GM12891 (cell line): ENCODE results near the gene HOXC9.

Experiments
- PAX5 ChIP-seq: IDR thresholded peaks from 2 replicates; pipeline ENCODE4 v1.6.1; 2011; ENCODE audit warnings: low read length, moderate library complexity, mild to moderate bottlenecking; ENCODE audit not compliant: insufficient read depth, severe bottlenecking
- POLR2A ChIP-seq: IDR thresholded peaks from 2 replicates; pipeline ENCODE4 v1.6.1; 2011; ENCODE audit warnings: low read depth, low read length, control low read depth
- POLR2AphosphoS5 ChIP-seq: IDR thresholded peaks from 2 replicates; pipeline ENCODE4 v1.6.1; 2011; ENCODE audit warnings: low read depth, low read length, control low read depth
- POU2F2 ChIP-seq: IDR thresholded peaks from 2 replicates; pipeline ENCODE4 v1.6.1; 2011; ENCODE audit warnings: low read depth, mild to moderate bottlenecking, control low read depth, low read length, moderate library complexity
- SPI1 ChIP-seq: IDR thresholded peaks from 2 replicates; pipeline ENCODE4 v1.6.1; 2011; ENCODE audit warnings: low read depth, low read length, control low read depth
- TAF1 ChIP-seq: IDR thresholded peaks from 2 replicates; pipeline ENCODE4 v1.6.1; 2011; ENCODE audit warnings: low read depth, low read length, control low read depth

GRCh38 chr12:53963434-53964314 is 36.3 kb upstream of the HOXC9 start:
- TF ChIP-seq POLR2AphosphoS5: no peak
- TF ChIP-seq POLR2A: no peak
- no peak for TF ChIP-seq TAF1
- no peak for TF ChIP-seq SPI1
- no peak for TF ChIP-seq PAX5
- no peak for TF ChIP-seq POU2F2
